CD4-positive, CD25-positive, alpha-beta regulatory T cell (primary cell): ENCODE measurements around the gene OXLD1. TPM values are rescaled to one million over a fixed set of nuclear protein-coding genes. Genes with fewer than 3 reads are reported as not detected.

Experiments used
- ATAC-seq, 2 donors: fragments of 150-1000 bp; cut with Tn5 transposase; one replicate each; pipeline ENCODE4 v1.10.0; 2021; ENCODE audit warnings: low read depth in 2 of 2, moderate number of reproducible peaks in 2 of 2, moderate library complexity in 1 of 2
- DNase-seq, 3 donors: peaks; one replicate each; pipeline versions ENCODE4 v3.0.0 to v3.0.0-alpha.2; 2012 to 2022; ENCODE audit warnings: mixed read lengths in 1 of 3
- H3K27ac ChIP-seq: one replicate; pipeline ENCODE4 v1.7.0; 2013; ENCODE audit warnings: mild to moderate bottlenecking, low read length; ENCODE audit not compliant: insufficient read depth, poor library complexity, severe bottlenecking
- H3K27me3 ChIP-seq: one replicate; pipeline ENCODE4 v1.7.0; 2013; ENCODE audit warnings: low read length; ENCODE audit not compliant: control insufficient read depth, insufficient read depth
- H3K36me3 ChIP-seq: one replicate; pipeline ENCODE4 v1.7.0; 2013; ENCODE audit warnings: mild to moderate bottlenecking, low read length, moderate library complexity; ENCODE audit not compliant: control insufficient read depth, insufficient read depth
- H3K4me1 ChIP-seq: 2 replicates; pipeline ENCODE4 v1.7.0; 2013; ENCODE audit warnings: mild to moderate bottlenecking, low read length; ENCODE audit not compliant: insufficient read depth, control insufficient read depth, poor library complexity, severe bottlenecking
- H3K4me3 ChIP-seq: one replicate; pipeline ENCODE4 v1.7.0; 2013; ENCODE audit warnings: low read depth, mild to moderate bottlenecking, low read length, moderate library complexity
- H3K9me3 ChIP-seq, 2 experiments: 1 replicate in 1 of 2; 2 replicates in 1 of 2; pipeline ENCODE4 v1.7.0; 2013; ENCODE audit warnings: low read length in 2 of 2, mild to moderate bottlenecking in 1 of 2, moderate library complexity in 1 of 2; ENCODE audit not compliant: control insufficient read depth in 2 of 2
- H3K27ac Mint-ChIP-seq, 3 donors: one replicate each; pipeline ENCODE4 v1.8.0; 2020 to 2022; ENCODE audit warnings: mild to moderate bottlenecking in 3 of 3, mixed read lengths in 3 of 3, moderate library complexity in 2 of 3
- H3K27me3 Mint-ChIP-seq: one replicate; pipeline ENCODE4 v1.8.0; 2022; ENCODE audit warnings: mild to moderate bottlenecking, mixed read lengths
- H3K36me3 Mint-ChIP-seq: one replicate; pipeline ENCODE4 v1.8.0; 2020; ENCODE audit warnings: mixed read lengths
- H3K4me1 Mint-ChIP-seq, 4 donors: one replicate each; pipeline ENCODE4 v1.8.0; 2020 to 2022; ENCODE audit warnings: mixed read lengths in 4 of 4, mild to moderate bottlenecking in 1 of 4
- H3K4me3 Mint-ChIP-seq, 4 donors: one replicate each; pipeline ENCODE4 v1.8.0; 2020 to 2022; ENCODE audit warnings: mild to moderate bottlenecking in 4 of 4, mixed read lengths in 4 of 4, moderate library complexity in 3 of 4
- H3K9me3 Mint-ChIP-seq, 7 donors: one replicate each; pipeline ENCODE4 v1.8.0; 2020 to 2022; ENCODE audit warnings: mixed read lengths in 7 of 7, mild to moderate bottlenecking in 3 of 7, moderate library complexity in 2 of 7
- polyA plus RNA-seq, 4 donors: library from polyadenylated mRNA; unstranded; fragments of 300-500 nt; fragmentation: Illumina TruSeq; gene quantifications; one replicate each; pipeline ENCODE4 v1.2.3, GENCODE V29; 2021
- total RNA-seq: library from RNA; stranded (reverse); gene quantifications from one replicate; pipeline ENCODE4 v1.2.3, GENCODE V29; 2022

OXLD1 gene
- total and polyA plus RNA-seq, 5 donors from 2014 or later: 37.7 to 108 (median 83.4) TPM

DNA sequence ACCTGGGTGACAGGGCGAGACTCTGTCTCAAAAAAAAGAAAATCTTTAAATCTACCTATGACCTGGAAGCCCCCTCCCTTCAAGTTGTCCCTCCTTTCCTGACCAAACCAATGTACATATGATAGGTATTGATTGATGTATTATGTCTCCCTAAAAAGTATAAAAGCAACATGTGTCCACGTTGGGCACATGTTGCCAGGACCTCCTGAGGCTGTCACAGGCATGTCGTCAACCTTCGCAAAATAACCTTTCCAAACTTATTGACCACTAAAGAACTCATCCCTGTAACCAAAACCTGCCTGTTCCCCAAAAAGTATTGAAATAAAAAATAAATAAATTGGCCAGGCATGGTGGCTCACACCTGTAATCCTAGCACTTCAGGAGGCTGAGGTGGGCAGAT is 4.4 kb downstream of the OXLD1 start:
- no peaks in the 10 kb centered on the region for H3K27me3 Mint-ChIP-seq
- peaks cover 27% of the 10 kb centered on the region for H3K4me1 ChIP-seq
- no peaks in the 10 kb centered on the region for H3K9me3 ChIP-seq
- peaks cover 4% of the 10 kb centered on the region for H3K36me3 Mint-ChIP-seq
- H3K4me3 Mint-ChIP-seq: no peak overlapping the region
- peaks cover 0 to 39% (median 12%) of the 10 kb centered on the region in 4 donors for H3K4me1 Mint-ChIP-seq
- H3K27ac ChIP-seq: no peak overlapping the region
- peak overlapping the region in 2 of 3 donors; percentile 11 to 88 for H3K27ac Mint-ChIP-seq
- DNase-seq (no peak), ATAC-seq (no peak)
- H3K9me3 Mint-ChIP-seq: peaks cover 0 to 2% (median 0%) of the 10 kb centered on the region in 7 donors
- H3K4me3 ChIP-seq: no peak overlapping the region
- no peaks in the 10 kb centered on the region for H3K36me3 ChIP-seq
- H3K27me3 ChIP-seq: no peaks in the 10 kb centered on the region

DNA sequence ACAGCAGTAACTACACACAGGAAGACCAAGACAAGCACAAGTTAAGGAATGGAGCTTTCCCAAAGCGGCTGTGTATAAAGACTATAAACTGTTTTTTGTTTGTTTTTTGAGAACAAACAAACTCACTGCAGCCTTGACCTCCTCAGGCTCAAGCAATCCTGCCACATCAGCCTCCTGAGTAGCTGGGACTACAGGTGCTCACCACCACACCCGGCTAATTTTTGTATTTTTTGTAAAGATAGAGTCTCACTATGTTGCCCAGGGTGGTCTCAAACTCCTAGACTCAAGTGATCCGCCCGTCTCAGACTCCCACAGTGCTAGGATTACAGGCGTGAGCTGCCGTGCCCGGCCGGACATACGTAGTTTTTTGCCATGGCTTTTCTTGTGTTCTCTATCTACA is 6.0 kb downstream of the OXLD1 start:
- no peaks in the 10 kb centered on the region for H3K27me3 Mint-ChIP-seq
- ATAC-seq (no peak), DNase-seq (no peak)
- H3K9me3 ChIP-seq: no peaks in the 10 kb centered on the region
- H3K4me1 ChIP-seq: peaks cover 17% of the 10 kb centered on the region
- H3K4me1 Mint-ChIP-seq: peaks cover 0 to 28% (median 4%) of the 10 kb centered on the region in 4 donors
- H3K4me3 Mint-ChIP-seq: peak overlapping the region in 1 of 4 donors; percentile 54
- no peak overlapping the region for H3K27ac ChIP-seq
- H3K9me3 Mint-ChIP-seq: no peaks in the 10 kb centered on the region
- H3K27ac Mint-ChIP-seq: no peak overlapping the region
- H3K4me3 ChIP-seq: no peak overlapping the region
- no peaks in the 10 kb centered on the region for H3K27me3 ChIP-seq
- no peaks in the 10 kb centered on the region for H3K36me3 ChIP-seq
- H3K36me3 Mint-ChIP-seq: no peaks in the 10 kb centered on the region

DNA sequence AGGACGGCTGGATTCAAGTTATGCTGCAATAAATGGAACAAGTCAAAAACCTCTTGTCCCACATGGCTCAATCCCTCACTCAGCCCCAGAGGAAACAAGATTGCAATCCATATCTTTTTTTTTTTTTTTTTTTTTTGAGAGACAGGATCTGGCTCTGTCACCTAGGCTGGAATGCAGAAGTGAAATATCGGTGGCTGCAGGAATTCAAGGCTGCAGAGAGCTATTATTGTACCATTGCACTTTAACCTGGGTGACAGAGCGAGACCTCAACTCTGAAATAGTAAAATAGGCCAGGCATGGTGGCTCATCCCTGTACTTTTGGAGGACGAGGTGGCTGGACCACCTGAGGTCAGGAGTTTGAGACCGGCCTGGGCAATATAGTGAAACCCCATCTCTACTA is 7.4 kb downstream of the OXLD1 start:
- Mint-ChIP-seq H3K4me3 (no peak overlapping the region), H3K9me3 (no peaks in the 10 kb centered on the region), H3K27me3 (no peaks in the 10 kb centered on the region), H3K36me3 (no peaks in the 10 kb centered on the region), H3K4me1 (peaks cover 0 to 18% (median 4%) of the 10 kb centered on the region in 4 donors), H3K27ac (no peak overlapping the region)
- H3K9me3 ChIP-seq: no peaks in the 10 kb centered on the region
- no peak for ATAC-seq
- no peak for DNase-seq
- H3K27me3 ChIP-seq: no peaks in the 10 kb centered on the region
- no peaks in the 10 kb centered on the region for H3K36me3 ChIP-seq
- no peak overlapping the region for H3K27ac ChIP-seq
- peaks cover 10% of the 10 kb centered on the region for H3K4me1 ChIP-seq
- no peak overlapping the region for H3K4me3 ChIP-seq

DNA sequence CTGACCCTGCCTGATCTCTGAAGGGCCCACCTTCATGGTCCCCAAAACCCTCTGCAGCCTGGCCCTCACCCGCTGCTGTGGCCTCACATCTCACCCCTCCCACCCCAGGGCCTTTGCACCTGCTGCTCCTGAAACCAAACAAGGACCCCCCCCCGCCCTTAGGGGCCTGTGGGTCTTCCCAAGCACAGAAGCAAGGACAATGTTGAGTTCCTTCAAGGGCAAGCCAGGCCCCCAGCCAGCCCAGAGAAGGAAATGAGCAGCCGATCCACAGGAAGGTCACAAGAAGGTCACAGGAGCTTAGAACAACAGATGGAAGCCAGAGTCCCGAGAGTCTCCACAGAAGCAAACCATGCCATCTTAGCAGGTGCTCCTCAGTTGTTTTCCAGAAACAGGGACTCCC is 9.6 kb downstream of the OXLD1 start:
- Histone ChIP-seq H3K36me3 (no peaks in the 10 kb centered on the region), H3K9me3 (no peaks in the 10 kb centered on the region), H3K4me3 (no peak overlapping the region), H3K27me3 (no peaks in the 10 kb centered on the region), H3K4me1 (peaks cover 7% of the 10 kb centered on the region), H3K27ac (no peak overlapping the region)
- Mint-ChIP-seq H3K36me3 (no peaks in the 10 kb centered on the region), H3K4me1 (peaks cover 0 to 9% (median 0%) of the 10 kb centered on the region in 4 donors), H3K27me3 (peaks cover 5% of the 10 kb centered on the region), H3K9me3 (peaks cover 0 to 2% (median 0%) of the 10 kb centered on the region in 7 donors), H3K27ac (no peak overlapping the region), H3K4me3 (no peak overlapping the region)
- ATAC-seq: no peak
- DNase-seq: no peak

DNA sequence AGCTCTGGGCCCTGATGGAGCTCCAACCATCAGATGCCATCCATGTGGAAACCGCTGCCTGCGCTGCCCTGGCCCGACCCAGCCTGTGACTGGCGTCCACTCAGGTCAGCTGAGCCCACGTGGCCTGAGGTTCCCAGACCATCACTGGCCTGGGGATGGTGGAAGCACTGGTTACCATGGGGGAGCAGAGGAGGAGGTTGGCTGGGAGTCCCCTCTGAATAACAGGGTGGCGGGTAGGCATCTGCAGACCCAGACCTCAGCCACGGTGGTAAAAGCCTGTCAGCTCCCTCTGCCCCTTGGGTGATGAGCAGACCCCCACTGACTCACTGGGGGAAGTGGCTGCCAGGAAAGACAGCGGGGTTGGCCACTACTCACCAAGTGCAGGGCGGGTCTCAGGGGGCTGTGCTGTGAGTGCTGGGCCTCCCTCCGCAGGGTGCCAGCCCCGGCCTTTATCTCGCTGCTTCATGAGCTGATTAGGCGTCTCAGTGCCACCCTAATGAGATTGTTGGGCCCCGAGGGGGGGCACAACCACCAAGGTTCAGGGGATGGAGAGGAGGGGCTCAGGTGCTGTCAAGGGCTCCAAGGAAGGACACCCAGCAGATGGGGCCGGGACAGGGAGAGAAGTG is 10.2 kb downstream of the OXLD1 start, which contains the start of gene PDE6G:
TSS of gene PDE6G (minus strand) at position 425 of the 626 bp plus-strand sequence. CDS start 3,237 bp downstream, outside the sequence.
- H3K9me3 ChIP-seq: no peaks in the 10 kb centered on the region
- no peaks in the 10 kb centered on the region for H3K36me3 Mint-ChIP-seq
- no peak for ATAC-seq
- DNase-seq: no peak
- peaks cover 7% of the 10 kb centered on the region for H3K4me1 ChIP-seq
- H3K27ac ChIP-seq: no peak within 1 kb of the TSS
- no peak within 1 kb of the TSS for H3K27ac Mint-ChIP-seq
- H3K27me3 ChIP-seq: no peaks in the 10 kb centered on the region
- H3K36me3 ChIP-seq: no peaks in the 10 kb centered on the region
- H3K4me3 ChIP-seq: no peak within 1 kb of the TSS
- H3K4me1 Mint-ChIP-seq: peaks cover 0 to 10% (median 0%) of the 10 kb centered on the region in 4 donors
- H3K9me3 Mint-ChIP-seq: peaks cover 0 to 2% (median 0%) of the 10 kb centered on the region in 7 donors
- peaks cover 5% of the 10 kb centered on the region for H3K27me3 Mint-ChIP-seq
- no peak within 1 kb of the TSS for H3K4me3 Mint-ChIP-seq

DNA sequence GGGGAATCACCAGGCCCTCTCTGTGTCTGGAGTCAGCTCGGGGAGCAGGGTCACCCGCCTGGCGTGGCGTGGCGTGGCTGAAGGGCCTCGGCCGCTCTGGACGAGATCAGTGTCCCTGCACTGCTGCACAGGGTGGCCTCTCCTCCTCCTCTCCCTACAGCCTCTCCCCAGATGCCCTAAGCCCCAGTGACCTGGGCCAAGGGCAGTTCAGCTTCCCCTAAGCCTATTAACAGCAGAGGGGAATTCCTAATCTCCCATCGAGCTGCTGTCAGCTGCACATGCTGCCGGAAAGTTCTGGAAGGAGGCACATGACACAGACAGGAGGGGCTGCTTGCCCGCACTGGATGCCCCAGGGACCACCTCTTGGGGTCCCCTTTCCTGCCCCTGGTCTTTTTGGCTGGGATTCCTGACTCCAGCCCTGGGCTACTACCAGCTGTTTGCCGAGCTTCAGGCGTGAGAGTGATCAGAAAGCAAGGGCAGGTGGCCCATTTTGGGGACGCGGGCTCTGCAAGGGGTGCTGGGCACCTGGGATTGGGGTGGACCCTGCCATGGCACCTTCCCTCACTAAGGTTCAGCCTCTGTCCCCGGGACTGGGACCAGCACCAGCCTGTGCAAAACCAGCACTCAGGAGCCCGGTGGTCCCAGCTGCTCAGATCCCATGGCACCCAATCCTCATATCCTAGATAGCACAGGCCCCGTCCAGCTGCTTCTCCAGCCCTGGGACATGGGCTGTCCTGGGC is 10.9 kb downstream of the OXLD1 start:
- ATAC-seq (no peak), DNase-seq (no peak)
- H3K9me3 Mint-ChIP-seq: peaks cover 0 to 2% (median 0%) of the 10 kb centered on the region in 7 donors
- no peak overlapping the region for H3K4me3 ChIP-seq
- no peaks in the 10 kb centered on the region for H3K36me3 Mint-ChIP-seq
- H3K27ac Mint-ChIP-seq: no peak overlapping the region
- H3K9me3 ChIP-seq: no peaks in the 10 kb centered on the region
- no peaks in the 10 kb centered on the region for H3K36me3 ChIP-seq
- H3K4me1 ChIP-seq: peaks cover 7% of the 10 kb centered on the region
- H3K4me3 Mint-ChIP-seq: no peak overlapping the region
- peaks cover 0 to 10% (median 0%) of the 10 kb centered on the region in 4 donors for H3K4me1 Mint-ChIP-seq
- peaks cover 5% of the 10 kb centered on the region for H3K27me3 Mint-ChIP-seq
- H3K27me3 ChIP-seq: no peaks in the 10 kb centered on the region
- H3K27ac ChIP-seq: no peak overlapping the region

DNA sequence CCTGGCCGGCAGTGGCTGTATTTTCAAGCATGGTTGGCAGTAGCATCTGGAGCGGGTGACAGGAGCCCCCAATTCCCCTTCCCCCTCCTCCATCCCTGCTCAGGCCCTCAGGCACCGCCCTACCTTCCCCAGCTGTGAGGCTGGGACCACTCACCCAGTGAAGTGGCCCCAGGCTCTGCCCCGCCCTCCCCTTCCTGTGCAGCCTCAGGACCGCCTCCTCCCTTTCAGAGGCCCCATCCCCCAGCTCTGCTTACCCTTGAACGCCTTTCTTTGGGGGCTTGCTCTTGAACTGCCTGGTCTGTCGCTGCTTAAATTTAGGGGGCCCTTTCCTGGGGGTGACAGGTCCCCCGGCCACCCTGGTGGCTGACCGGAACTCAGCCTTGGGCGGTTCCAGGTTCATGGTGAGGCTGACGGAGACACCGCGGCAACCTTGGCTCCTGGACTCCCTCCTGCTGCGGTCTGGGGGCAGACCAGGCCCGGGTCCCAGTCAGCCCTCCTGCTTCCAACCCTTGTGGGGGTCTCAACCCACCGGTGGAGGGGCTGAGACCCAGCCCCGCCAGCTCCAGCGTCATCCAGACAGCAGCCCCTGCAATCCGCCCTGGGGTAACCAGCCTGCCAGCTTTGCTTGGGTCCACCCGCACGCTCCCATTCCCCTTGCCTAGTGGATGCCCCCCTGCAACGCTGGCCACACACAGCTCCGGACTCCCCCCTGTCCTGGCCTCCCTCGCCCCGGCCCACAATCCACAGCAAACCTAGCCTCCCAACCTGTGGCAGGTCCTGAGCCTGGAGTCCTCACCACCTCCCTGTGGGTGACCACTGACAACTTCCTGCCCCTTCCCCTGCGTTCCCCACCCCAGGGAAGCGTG is 13.3 kb downstream of the OXLD1 start:
- Histone ChIP-seq H3K27me3 (no peaks in the 10 kb centered on the region), H3K27ac (no peak overlapping the region), H3K4me1 (peaks cover 7% of the 10 kb centered on the region), H3K4me3 (no peak overlapping the region), H3K9me3 (no peaks in the 10 kb centered on the region), H3K36me3 (no peaks in the 10 kb centered on the region)
- Mint-ChIP-seq H3K27me3 (peaks cover 20% of the 10 kb centered on the region), H3K27ac (peak overlapping the region in 2 of 3 donors; percentile 15 to 86), H3K9me3 (peaks cover 0 to 3% (median 0%) of the 10 kb centered on the region in 7 donors), H3K36me3 (no peaks in the 10 kb centered on the region), H3K4me3 (peak overlapping the region in 2 of 4 donors; percentile 39 to 75), H3K4me1 (peaks cover 0 to 10% (median 0%) of the 10 kb centered on the region in 4 donors)
- peak; percentile 13 to 34 for ATAC-seq
- DNase-seq: peak in 1 of 3 donors; percentile 52
